GM18526 (cell line): Measurements from ENCODE around the gene SLC5A4.

Experiments used
- POLR2A ChIP-seq: IDR thresholded peaks from 3 replicates; pipeline ENCODE4 v1.6.1; 2011; ENCODE audit not compliant: insufficient read length; ENCODE audit errors: extremely low read depth

SLC5A4 gene

DNA sequence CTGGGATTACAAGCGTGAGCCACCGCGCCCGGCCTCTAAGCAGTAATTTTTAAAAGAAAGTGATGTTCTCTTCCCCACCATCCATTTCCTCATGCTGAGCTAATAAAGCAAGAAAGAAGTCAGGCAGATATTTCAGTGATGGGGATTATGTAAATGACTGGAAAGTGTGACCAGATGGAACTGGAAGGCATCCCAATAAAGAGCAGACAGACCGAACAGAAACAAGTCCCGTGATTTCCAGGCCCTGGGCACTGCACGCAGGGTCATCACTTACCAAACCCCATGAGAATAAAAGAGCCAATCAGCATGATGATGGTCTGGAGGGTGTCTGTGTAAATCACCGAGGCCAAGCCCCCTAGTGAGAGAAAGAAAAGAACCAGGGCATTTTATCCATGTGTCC is 18.2 kb downstream of the SLC5A4 start:
- no peak for TF ChIP-seq POLR2A

DNA sequence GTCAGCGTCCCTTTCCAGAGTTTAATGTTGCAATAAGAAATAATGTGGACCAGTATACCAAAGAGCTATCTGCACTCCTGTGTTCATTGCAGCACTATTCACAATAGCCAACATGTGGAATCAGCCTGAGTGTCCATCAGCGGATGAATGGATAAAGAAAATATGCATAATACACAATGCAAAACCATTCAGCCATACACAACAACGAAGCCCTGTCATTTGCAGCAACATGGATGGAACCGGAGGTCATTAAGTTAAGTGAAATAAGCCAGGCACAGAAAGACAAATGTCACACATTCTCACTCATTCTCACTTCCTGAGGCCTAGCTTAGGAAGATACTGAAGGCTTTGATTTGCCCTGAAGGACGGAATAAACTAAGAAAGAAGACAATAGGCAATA is 22.1 kb downstream of the SLC5A4 start:
- no peak for TF ChIP-seq POLR2A

DNA sequence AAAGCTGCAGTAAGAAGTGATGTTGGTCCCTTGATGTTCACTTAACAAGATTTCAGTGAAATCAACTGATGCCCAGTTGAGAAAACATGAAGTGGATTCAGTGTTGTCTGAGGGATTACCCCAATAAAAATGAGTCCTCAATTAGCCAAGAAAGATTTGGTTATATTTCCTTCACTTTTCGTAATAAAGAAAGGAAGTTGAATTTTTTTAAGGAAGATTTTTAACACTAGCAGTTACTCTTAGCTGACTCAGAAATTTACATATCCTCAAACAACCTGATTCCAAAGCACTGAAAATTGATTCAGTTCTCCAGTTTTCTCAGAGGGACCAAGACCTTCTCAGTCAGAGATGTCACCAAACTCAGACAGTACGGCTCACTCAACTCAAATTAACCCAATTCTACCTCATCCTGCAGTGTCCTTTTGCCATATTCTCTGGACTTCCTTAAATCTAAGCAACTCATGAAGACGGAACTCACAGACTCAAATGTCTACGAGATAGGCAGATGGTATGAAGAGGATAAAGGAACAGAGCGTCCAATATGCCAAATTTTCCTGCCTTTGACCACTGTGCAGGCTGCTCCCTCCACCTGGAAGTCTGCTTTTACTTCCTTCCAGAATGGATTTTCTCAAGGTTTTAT is 22.8 kb downstream of the SLC5A4 start:
- no peak for TF ChIP-seq POLR2A

DNA sequence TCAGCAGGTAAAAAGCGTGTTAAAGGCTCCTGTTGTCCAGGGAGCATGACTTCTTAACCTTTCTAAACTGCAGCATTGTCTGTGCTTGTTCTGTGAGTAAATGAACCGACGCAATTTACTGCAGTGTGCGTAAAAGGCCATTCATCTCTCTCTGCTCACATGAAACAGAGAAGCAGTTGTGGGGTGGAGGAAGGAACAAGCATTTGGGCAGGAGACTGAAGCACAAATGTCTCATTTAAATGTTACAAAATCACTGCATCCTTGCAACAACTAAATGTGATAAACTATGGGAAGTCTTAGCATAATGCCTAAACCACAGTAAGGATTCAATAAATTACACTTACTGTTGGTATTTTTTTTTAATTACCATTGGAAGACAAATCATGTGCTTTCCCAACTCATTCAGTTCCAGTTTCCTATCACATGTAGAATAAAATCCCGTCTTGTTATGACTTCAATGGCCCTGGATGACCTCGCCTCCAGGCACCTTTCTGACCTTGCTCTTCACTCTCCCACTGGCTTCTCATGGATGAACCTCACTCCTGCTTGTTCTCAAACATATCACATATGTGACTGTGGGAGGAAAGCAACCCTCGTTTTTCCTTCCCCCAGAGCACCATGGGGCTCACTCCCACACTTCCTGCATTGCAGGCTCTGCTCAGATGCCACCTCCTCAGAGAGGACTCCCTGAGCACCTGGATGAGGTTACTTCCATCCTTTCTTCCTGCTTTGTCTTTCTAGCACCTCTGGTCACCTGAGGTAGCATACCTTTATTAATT is 28.6 kb downstream of the SLC5A4 start:
- no peak for TF ChIP-seq POLR2A

DNA sequence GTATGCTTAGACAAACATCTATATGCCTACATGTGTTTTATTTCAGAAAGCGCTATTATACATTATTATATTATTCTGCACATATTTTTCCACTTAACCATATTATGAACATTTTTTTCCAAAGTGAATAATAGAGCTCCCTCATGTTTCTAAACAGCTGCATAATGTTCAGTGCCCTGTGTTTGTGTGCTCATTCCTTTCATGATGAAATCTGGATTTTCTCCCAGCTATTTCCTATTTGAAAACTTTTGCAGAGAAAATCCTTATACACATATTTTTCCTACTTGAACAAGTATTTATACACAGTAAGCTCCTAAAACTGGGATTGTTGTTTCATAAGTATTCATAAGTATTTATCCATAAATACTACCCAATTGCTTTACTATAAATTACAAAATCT is 32.2 kb downstream of the SLC5A4 start:
- TF ChIP-seq POLR2A, result no peak

DNA sequence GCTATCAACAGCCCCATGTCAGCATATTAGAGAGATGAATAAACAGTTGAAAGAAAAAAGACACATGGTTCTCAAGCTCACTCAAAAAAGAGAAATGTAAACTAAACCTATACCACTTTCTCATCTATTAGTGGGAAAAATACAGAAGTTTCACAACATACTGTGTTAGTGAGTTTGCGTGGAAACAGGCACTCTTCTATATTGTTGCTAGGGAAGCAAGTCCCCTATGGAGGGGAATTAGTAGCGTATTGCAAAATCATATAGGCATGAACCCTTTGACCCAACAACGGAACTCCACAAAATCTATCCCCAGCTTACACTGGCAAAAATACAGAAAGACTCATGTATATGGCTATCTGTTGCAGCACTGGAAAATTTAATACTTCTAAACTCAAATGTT is 36.1 kb downstream of the SLC5A4 start:
- no peak for TF ChIP-seq POLR2A

DNA sequence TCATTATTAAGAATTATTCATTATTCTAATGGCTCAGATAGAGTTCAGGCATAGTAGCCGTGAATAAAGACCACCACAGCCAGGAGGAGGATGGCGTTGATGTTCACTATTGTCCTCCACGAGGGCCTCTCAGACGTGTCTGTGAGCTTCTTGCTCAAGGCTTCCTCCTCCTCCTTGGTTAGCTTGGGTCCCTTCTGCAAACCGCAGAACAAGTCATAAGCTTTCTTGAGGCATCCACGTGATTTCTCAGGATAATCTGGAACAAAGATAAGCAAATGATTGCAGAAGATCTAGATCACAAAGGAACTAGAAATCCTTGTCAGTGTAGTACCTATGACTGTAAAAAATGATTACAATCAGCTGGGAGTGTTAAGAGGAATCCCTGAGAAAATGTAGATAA is 36.7 kb downstream of the SLC5A4 start:
- no peak for TF ChIP-seq POLR2A

DNA sequence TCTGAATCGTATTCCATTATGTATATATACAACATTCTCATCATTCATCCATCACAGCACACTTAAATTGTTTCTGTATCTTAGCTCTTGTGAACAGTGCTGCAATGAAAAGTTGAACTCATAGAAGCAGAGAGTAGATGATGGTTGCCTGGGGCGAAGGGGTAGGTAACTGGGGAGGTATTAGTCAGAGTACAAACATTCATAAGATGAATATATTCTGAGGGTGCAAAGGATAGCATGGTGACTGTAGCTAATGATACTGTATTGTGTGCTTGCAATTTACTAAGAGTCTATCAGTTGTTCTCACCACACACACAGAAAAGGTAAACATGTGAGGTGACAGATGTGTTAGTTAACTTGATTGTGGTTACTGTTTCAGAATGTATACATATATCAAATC is 37.7 kb downstream of the SLC5A4 start:
- TF ChIP-seq POLR2A, result no peak

DNA sequence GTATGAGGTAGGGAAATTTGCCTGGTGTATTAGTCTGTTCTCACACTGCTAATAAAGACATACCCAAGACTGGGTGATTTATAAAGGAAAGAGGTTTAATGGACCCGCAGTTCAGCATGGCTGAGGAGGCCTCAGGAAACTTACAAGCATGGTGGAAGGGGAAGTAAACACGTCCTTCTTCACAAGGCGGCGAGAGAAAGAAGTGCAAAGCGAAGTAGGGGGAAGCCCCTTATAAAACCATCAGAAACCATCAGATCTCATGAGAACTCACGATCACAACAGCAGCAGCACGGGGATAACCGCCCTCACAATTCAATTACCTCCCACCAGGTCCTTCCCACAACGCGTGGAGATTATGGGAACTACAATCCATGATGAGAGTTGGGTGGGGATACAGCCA is 38.2 kb downstream of the SLC5A4 start:
- no peak for TF ChIP-seq POLR2A

DNA sequence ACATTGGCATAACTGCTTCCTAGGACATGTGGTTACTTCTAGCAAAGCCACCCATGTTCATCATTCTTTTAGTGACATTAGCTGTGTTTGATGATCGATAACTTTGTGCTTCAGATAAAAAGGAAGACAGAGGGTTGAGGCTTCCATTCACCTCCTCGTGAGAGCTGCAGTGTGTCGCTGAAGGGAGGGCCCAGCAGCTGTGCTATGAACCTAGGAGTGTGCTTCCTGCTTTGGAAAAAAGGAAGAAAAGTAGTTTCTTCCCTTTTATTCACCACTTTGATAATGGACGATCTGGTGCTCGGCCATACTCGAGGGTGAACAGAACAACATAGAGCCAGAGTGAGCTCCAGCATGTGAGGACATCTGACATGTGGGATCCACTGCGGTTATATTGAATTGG is 44.1 kb downstream of the SLC5A4 start:
- TF ChIP-seq POLR2A, result no peak

DNA sequence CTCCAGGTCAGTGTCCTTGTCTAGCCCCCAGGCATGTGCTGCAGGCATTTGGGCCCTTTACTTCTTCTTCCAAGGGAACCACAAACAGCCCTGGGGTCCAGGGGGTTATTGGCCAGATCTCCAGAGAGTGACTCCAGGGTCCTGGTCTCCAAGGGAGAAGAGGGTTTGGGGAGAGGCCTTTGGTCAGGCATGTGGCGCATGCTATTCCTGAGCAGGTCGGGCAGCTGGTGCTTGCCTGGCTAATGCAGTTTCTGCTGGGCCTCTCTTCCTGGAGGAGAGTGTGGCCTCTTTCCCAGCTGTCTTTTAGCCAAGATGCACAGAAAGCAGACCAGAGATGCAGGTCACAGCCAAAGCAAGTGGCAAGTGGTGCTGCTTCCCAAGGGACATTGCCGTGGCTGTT is 46.5 kb downstream of the SLC5A4 start:
- no peak for TF ChIP-seq POLR2A

DNA sequence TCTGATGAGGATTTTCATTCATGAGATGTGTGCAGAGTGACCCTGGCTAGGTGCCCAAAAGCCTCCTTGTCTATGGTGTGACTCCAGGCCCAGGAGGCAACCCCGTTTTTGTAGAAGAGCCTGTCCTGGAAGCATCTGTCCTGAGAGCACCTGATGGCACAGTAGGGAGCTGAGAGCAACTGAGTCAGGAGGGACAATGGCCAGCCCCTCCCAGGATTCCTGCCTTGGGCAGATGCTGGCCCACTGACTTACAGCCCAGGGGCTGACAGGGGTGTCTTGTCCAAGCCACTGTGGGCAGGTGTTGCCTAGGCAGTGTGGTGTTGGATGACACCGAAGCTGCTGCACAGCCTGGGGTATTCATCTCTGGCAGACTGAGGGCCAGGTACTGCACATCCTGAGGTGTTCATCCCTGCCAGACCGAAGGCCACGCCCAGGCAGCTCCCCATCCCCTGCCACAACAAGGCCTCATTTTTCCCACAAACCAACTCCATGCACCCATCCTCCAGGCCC is 47.1 kb downstream of the SLC5A4 start:
- no peak for TF ChIP-seq POLR2A

DNA sequence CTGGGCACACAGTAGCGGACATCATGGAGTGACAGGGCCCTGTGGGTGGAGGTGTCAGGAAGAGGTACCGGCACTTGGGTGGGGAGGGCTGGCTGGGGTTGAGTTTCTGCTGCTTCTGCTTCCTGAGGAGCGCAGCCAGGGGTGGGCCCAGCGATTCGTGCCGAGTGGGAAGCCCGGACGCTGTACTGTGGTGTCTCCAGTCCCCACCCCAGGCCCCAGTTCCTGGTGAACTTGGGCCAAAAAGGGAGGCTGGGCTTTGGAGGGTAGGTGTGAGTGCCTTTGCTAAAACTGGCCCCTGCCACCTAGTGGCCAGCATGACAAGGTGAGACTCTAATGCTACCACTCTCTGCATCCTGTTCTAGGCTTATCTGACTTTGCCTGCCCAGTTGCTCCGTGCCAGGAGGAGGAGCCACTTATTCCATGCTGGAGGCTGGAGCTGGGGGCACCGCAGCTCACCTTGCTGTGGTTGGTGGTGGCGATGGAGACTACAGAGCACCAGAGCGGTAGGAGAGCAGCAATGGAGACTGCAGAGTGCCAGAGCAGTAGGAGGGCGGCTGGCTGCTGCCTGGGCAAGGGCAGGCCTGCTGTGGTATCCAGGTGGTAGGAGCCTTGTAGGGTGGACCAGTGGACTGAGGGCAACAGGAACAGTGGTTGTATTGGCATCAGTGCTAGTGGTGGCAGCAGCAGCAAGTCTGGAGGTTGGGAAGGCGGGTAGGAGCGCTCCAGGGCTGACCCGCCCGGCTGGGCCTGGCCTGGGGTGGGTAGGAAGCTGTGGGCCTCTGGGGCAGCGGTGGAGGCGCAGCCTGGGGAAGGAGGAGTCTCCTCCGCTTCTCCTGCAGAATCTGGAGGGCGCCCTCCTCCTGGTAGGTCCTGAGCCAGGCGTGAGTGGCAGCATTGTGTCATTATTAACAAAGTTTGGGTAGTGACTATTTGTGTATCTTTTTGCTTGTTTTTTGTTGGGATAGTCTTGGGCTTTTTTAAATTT is 48.1 kb downstream of the SLC5A4 start:
- no peak for TF ChIP-seq POLR2A

DNA sequence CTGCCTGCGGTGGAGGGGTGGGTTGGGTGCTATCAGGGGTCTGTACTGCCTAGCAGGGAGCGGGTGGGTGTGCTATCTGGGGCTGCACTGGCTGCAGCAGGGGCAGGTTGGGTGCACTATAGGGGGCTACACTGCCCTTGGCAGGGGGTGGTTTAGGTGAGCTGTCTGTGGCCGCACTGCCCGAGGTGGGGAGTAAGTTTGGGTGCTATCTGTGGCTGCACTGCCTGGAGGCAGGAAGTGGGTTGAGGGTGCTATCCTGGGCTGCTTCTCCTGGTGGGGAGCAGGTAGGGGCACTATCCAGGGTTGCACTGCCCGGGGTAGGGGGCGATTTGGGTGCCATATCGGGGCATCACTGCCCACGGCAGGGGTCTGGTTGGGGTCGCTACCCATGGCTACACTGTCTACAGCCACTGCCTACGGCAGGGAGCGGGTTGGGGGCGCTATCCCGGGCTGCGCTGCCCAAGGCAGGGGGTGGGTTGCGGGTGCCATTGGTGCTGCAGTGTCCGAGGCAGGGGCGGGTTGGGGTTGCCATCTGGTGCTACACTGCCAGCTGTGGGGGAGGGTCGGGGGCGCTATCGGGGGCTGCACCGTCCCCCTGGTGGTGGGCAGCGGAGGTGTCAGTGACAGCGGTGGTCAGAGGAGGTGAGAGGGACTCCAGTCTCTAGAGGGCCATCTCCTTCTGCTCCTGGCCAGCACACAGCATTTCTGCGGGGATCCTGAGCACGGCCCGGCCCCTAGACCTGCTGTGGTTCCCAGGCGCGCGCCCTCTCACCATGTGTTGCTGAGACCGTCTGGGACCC is 49.0 kb downstream of the SLC5A4 start:
- no peak for TF ChIP-seq POLR2A
